Measurements from ENCODE around the gene MOCS1.

- TF ChIP-seq CTCF (IDR thresholded peaks at IDR 0.05; ENCODE audit: low read depth, low read length) (no peak), MAX (IDR thresholded peaks at IDR 0.05; ENCODE audit: low read depth, low read length) (no peak)
Observed at GRCh38 chr6:39879535-39879934, 54.7 kb downstream of the MOCS1 start.

Measured in NB4 (cell line).